Hepatocyte (in vitro differentiated cells): ENCODE results near the gene PLCL1. TPM values are rescaled to one million over a fixed set of nuclear protein-coding genes. Genes with fewer than 3 reads are reported as not detected.

Source experiments
- DNase-seq: peaks from one replicate; pipeline ENCODE4 v3.0.0-alpha.2; 2016; ENCODE audit warnings: low spot score
- H2AFZ ChIP-seq: fragments of 200-600 bp; sonication (generic); 2 replicates; pipeline ENCODE4 v1.6.0; 2016; ENCODE audit warnings: antibody characterized with exemption, mild to moderate bottlenecking
- H3K27ac ChIP-seq: fragments of 200-600 bp; sonication (generic); 2 replicates; pipeline ENCODE4 v1.5.1; 2016; ENCODE audit warnings: mild to moderate bottlenecking
- H3K27me3 ChIP-seq: fragments of 200-600 bp; sonication (generic); 2 replicates; pipeline ENCODE4 v1.6.1; 2016
- H3K36me3 ChIP-seq: fragments of 200-600 bp; sonication (generic); replicated peaks from 2 replicates; pipeline ENCODE4 v1.5.1; 2016; ENCODE audit warnings: low read depth; ENCODE audit not compliant: insufficient read depth
- H3K4me1 ChIP-seq: fragments of 200-600 bp; sonication (generic); 2 replicates; pipeline ENCODE4 v1.5.1; 2016; ENCODE audit warnings: mild to moderate bottlenecking, moderate library complexity; ENCODE audit not compliant: insufficient read depth
- H3K4me2 ChIP-seq: fragments of 200-600 bp; sonication (generic); 2 replicates; pipeline ENCODE4 v1.6.0; 2016
- H3K4me3 ChIP-seq: fragments of 200-600 bp; sonication (generic); 2 replicates; pipeline ENCODE4 v1.5.1; 2016; ENCODE audit warnings: mild to moderate bottlenecking
- H3K79me2 ChIP-seq: fragments of 200-600 bp; sonication (generic); 2 replicates; pipeline ENCODE4 v1.6.0; 2017; ENCODE audit warnings: mild to moderate bottlenecking
- H3K9me2 ChIP-seq: fragments of 200-600 bp; sonication (generic); replicated peaks from 2 replicates; pipeline ENCODE4 v1.6.0; 2017; ENCODE audit warnings: mild to moderate bottlenecking; ENCODE audit not compliant: insufficient read depth
- H3K9me3 ChIP-seq: fragments of 200-600 bp; sonication (generic); 2 replicates; pipeline ENCODE4 v1.5.1; 2016; ENCODE audit warnings: low read depth, mild to moderate bottlenecking
- H4K20me1 ChIP-seq: fragments of 200-600 bp; sonication (generic); 2 replicates; pipeline ENCODE4 v1.6.0; 2016; ENCODE audit warnings: mild to moderate bottlenecking; ENCODE audit not compliant: insufficient read depth, poor library complexity, severe bottlenecking
- CTCF ChIP-seq: fragments of 200-600 bp; sonication (generic); IDR thresholded peaks from 2 replicates; pipeline ENCODE4 v1.5.1; 2016; ENCODE audit warnings: antibody characterized with exemption, mild to moderate bottlenecking; ENCODE audit not compliant: poor library complexity
- EZH2 ChIP-seq: fragments of 200-600 bp; sonication (generic); IDR thresholded peaks from 2 replicates; pipeline ENCODE4 v1.6.1; 2016; ENCODE audit warnings: antibody characterized with exemption, mild to moderate bottlenecking, borderline replicate concordance
- EZH2phosphoT487 ChIP-seq: fragments of 200-600 bp; sonication (generic); IDR thresholded peaks from one replicate; pipeline ENCODE4 v1.6.1; 2018; ENCODE audit warnings: antibody characterized with exemption, mild to moderate bottlenecking, low read depth, moderate library complexity; ENCODE audit not compliant: unreplicated experiment, severe bottlenecking
- WGBS: methylation state at CpG from one replicate; pipeline ENCODE4 v1.1.6; 2016; ENCODE audit warnings: low lambda C conversion rate; ENCODE audit errors: missing lambda C conversion rate; 5-methylcytosine and 5-hydroxymethylcytosine counted together
- polyA plus RNA-seq: library from polyadenylated mRNA; unstranded; fragments of >200 nt; fragmentation: Nextera tagmentation; extraction: Ambion mirVana; gene quantifications from 2 replicates; pipeline ENCODE4 v1.2.1, GENCODE V29; 2016
- total RNA-seq: library from RNA; depleted of rRNA; stranded (reverse); fragments of >200 nt; gene quantifications from 2 replicates; pipeline ENCODE4 v1.2.3, GENCODE V29; 2014

Gene PLCL1
- total and polyA plus RNA-seq, 2 experiments from 2014 or later = 0.37 to 2.4 TPM

- H3K79me2 ChIP-seq = no peaks in the 10 kb centered on the region
- H3K4me3 ChIP-seq = no peak overlapping the region
- no peaks in the 10 kb centered on the region for H3K9me3 ChIP-seq
- H2AFZ ChIP-seq = no peak overlapping the region
- DNase-seq = no peak
- no peaks in the 10 kb centered on the region for H3K9me2 ChIP-seq
- no peaks in the 10 kb centered on the region for H4K20me1 ChIP-seq
- H3K27me3 ChIP-seq = peaks cover 3% of the 10 kb centered on the region
- no peak overlapping the region for H3K27ac ChIP-seq
- H3K36me3 ChIP-seq = no peaks in the 10 kb centered on the region
- WGBS = 48% methylated on average over 7 of the region's 7 CpGs
- no peak overlapping the region for H3K4me2 ChIP-seq
- TF ChIP-seq EZH2phosphoT487 (no peak), CTCF (no peak), EZH2 (no peak)
- peaks cover 5% of the 10 kb centered on the region for H3K4me1 ChIP-seq
Measured at GRCh38 chr2:197891897-197892442, 87.6 kb downstream of the PLCL1 start.

- H2AFZ ChIP-seq = no peak overlapping the region
- WGBS = 51% methylated on average over 6 of the region's 6 CpGs
Measured at GRCh38 chr2:197893403-197894177, 89.2 kb downstream of the PLCL1 start.

GRCh38 chr2:197894751-197895274, 90.4 kb downstream of the PLCL1 start:
- no peak overlapping the region for H3K27ac ChIP-seq
- no peaks in the 10 kb centered on the region for H4K20me1 ChIP-seq
- H3K27me3 ChIP-seq = peaks cover 6% of the 10 kb centered on the region
- H3K4me1 ChIP-seq = peaks cover 5% of the 10 kb centered on the region
- H3K36me3 ChIP-seq = no peaks in the 10 kb centered on the region
- no peak overlapping the region for H3K4me3 ChIP-seq
- TF ChIP-seq EZH2 = no peak
- no peak for TF ChIP-seq EZH2phosphoT487
- TF ChIP-seq CTCF = no peak
- no peaks in the 10 kb centered on the region for H3K9me3 ChIP-seq
- no peak for DNase-seq
- H3K79me2 ChIP-seq = no peaks in the 10 kb centered on the region
- WGBS = 56% methylated on average over 2 of the region's 2 CpGs
- no peak overlapping the region for H2AFZ ChIP-seq
- no peak overlapping the region for H3K4me2 ChIP-seq
- no peaks in the 10 kb centered on the region for H3K9me2 ChIP-seq

More at GRCh38 chr2:197893403-197894177, 89.2 kb downstream of the PLCL1 start:
- Histone ChIP-seq H3K9me2 (no peaks in the 10 kb centered on the region), H4K20me1 (no peaks in the 10 kb centered on the region), H3K27me3 (peaks cover 3% of the 10 kb centered on the region), H3K79me2 (no peaks in the 10 kb centered on the region), H3K9me3 (no peaks in the 10 kb centered on the region), H3K27ac (no peak overlapping the region), H3K4me1 (peaks cover 5% of the 10 kb centered on the region), H3K36me3 (no peaks in the 10 kb centered on the region), H3K4me3 (no peak overlapping the region), H3K4me2 (peak overlapping the region; percentile 11)
- DNase-seq = no peak
- no peak for TF ChIP-seq CTCF
- no peak for TF ChIP-seq EZH2
- TF ChIP-seq EZH2phosphoT487 = no peak
